Gastrocnemius medialis (tissue), 4 donors: Measurements from ENCODE around the gene CACNA1D. TPM values are rescaled to one million over a fixed set of nuclear protein-coding genes. Genes with fewer than 3 reads are reported as not detected.

Experiments used
- ATAC-seq, 2 donors: fragments of 150-250 bp; one replicate each; pipeline ENCODE4 v1.9.1; 2016
- DNase-seq, 2 donors: peaks; one replicate each; pipeline ENCODE4 v3.0.0-alpha.2; 2019
- H3K27ac ChIP-seq, 4 donors: fragments of 200-600 bp; sonication (generic); 1 replicate in 1 of 4; 2 replicates in 3 of 4; pipeline ENCODE4 v1.5.1; 2016 to 2018; ENCODE audit warnings: mild to moderate bottlenecking in 2 of 4, moderate library complexity in 1 of 4
- H3K27me3 ChIP-seq, 3 donors: fragments of 200-600 bp; sonication (generic) in 2 of 3; 1 replicate in 1 of 3; 2 replicates in 2 of 3; pipeline versions ENCODE4 v1.5.1 to v1.6.0; 2016 to 2019; ENCODE audit warnings: mild to moderate bottlenecking in 1 of 3, moderate library complexity in 1 of 3
- H3K36me3 ChIP-seq, 2 donors: fragments of 200-600 bp; sonication (generic) in 1 of 2; one replicate each; pipeline ENCODE4 v1.5.1; 2017 to 2018
- H3K4me1 ChIP-seq, 2 donors: fragments of 200-600 bp; sonication (generic) in 1 of 2; one replicate each; pipeline ENCODE4 v1.5.1; 2016 to 2017; ENCODE audit warnings: mild to moderate bottlenecking in 2 of 2
- H3K4me3 ChIP-seq, 4 donors: fragments of 200-600 bp; sonication (generic) in 3 of 4; 1 replicate in 1 of 4; 2 replicates in 3 of 4; pipeline ENCODE4 v1.5.1; 2016 to 2019; ENCODE audit warnings: mild to moderate bottlenecking in 2 of 4
- H3K9me3 ChIP-seq, 3 donors: fragments of 200-600 bp; sonication (generic) in 2 of 3; 1 replicate in 1 of 3; 2 replicates in 2 of 3; pipeline ENCODE4 v1.5.1; 2016 to 2019
- POLR2A ChIP-seq, 2 donors: fragments of 450-650 bp; IDR thresholded peaks; one replicate each; pipeline ENCODE4 v1.6.1; 2017; ENCODE audit warnings: antibody characterized with exemption in 2 of 2, mild to moderate bottlenecking in 2 of 2, moderate library complexity in 2 of 2
- in situ Hi-C, 4 donors: fragments of 200-750 bp; cut with MboI; loops; one replicate each; pipeline versions ENCODE4 v1.15.0 to v1.8.0; 2017; ENCODE audit warnings: low sequenced_read_pairs in 4 of 4
- intact Hi-C: fragments of 100-400 bp; cut with DNase I; formaldehyde crosslinking; loops from one replicate; pipeline ENCODE4 v1.15.1; 2023; ENCODE audit warnings: low total_unique reads
- total RNA-seq, 4 donors: library from RNA; depleted of rRNA; stranded (reverse); fragments of >200 nt; gene quantifications; one replicate each; pipeline versions ENCODE4 v1.1.0 to v1.2.3, GENCODE V29; 2016
- TF ChIP-seq, protein P1 (sequence below), 5 experiments: fragments of 450-650 bp in 3 of 5; fragments of 200-600 bp in 2 of 5; sonication (generic) in 2 of 5; IDR thresholded peaks in 4 of 5; conservative IDR thresholded peaks in 1 of 5; 1 replicate in 4 of 5; 2 replicates in 1 of 5; pipeline ENCODE4 v1.5.1; 2016 to 2019; ENCODE audit warnings: antibody characterized with exemption in 5 of 5, mild to moderate bottlenecking in 3 of 5, moderate library complexity in 3 of 5

Gene CACNA1D
- total RNA-seq, 4 donors from 2014 or later: 0.18 to 0.34 TPM; not detected in 2

DNA sequence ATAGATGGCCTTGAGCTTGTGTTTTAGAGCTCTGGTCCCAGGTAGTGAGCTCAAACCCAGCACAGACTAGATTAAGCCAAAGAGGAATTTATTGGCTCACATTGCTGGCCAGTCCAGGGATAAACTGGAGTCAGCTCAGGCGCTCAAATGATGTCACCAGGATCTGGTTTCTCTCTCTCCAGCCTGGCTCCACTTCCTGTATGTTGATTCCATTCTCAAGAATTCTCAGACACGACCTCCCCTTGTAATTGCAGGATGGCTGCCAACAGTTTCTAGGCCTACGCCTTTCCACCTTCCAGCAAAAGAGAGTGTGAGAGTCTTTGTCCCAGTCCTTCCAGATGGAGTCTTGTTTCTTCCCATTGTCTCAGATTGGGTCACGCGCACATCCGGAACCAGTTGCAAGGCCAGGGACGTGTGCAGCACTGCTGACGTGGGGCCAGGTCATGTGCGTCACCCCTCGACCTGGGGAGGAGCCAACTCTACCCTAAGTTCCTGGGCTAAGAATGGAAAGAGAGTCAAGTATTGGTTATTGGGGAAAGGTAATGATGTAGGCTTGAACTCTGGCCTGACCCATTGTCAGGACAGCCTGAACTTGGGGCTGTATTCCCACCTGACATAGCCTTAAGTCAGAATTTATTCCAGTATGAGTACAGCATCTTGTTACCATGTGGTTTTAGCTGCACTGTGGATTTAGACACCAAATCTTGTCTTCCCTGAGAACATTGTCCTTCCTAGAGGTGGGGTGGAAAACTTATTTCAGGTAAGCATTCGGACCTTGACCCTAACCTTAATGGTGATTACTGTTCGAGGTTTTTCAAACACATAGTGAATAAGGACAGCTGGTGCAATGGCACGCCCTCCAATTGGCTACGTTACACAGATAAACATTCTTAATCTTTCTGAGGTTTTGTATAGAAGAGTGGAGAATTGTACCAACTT is 31.6 kb downstream of the CACNA1D start:
- no peak for TF ChIP-seq POLR2A (IDR thresholded peaks at IDR 0.05)
- TF ChIP-seq, protein P1, sequence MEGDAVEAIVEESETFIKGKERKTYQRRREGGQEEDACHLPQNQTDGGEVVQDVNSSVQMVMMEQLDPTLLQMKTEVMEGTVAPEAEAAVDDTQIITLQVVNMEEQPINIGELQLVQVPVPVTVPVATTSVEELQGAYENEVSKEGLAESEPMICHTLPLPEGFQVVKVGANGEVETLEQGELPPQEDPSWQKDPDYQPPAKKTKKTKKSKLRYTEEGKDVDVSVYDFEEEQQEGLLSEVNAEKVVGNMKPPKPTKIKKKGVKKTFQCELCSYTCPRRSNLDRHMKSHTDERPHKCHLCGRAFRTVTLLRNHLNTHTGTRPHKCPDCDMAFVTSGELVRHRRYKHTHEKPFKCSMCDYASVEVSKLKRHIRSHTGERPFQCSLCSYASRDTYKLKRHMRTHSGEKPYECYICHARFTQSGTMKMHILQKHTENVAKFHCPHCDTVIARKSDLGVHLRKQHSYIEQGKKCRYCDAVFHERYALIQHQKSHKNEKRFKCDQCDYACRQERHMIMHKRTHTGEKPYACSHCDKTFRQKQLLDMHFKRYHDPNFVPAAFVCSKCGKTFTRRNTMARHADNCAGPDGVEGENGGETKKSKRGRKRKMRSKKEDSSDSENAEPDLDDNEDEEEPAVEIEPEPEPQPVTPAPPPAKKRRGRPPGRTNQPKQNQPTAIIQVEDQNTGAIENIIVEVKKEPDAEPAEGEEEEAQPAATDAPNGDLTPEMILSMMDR (IDR thresholded peaks at IDR 0.05 in 4 of 5, conservative IDR thresholded peaks at IDR 0.05 in 1 of 5): no peak
- H3K27ac ChIP-seq: no peak overlapping the region
- intact Hi-C loops (no loop called here), in situ Hi-C loops (no loop called here)
- no peak overlapping the region for H3K4me3 ChIP-seq
- DNase-seq: no peak
- H3K4me1 ChIP-seq: no peaks in the 10 kb centered on the region
- peak in 1 of 2 donors; percentile 30 for ATAC-seq
- no peaks in the 10 kb centered on the region for H3K36me3 ChIP-seq
- H3K9me3 ChIP-seq: no peaks in the 10 kb centered on the region
- H3K27me3 ChIP-seq: no peaks in the 10 kb centered on the region

DNA sequence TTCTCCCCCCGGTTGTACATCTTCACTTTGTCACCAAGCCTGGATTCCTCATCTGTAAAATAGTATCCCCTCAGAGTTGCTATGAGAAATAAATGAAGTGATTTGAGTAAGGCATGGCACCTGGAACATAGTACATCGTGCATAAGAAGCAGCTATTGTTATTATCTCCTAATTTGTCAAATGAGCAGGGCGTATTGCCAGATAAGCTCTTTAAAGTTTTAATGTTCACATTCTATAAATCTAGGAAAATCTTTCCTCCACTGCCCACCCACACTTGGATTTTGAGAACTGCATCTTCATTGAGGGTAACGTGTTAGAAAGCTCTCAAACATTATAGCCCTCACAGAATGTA is 32.3 kb downstream of the CACNA1D start:
- Histone ChIP-seq H3K27ac (no peak overlapping the region), H3K36me3 (no peaks in the 10 kb centered on the region), H3K27me3 (no peaks in the 10 kb centered on the region), H3K4me3 (no peak overlapping the region), H3K4me1 (no peaks in the 10 kb centered on the region), H3K9me3 (no peaks in the 10 kb centered on the region)
- in situ Hi-C loops: no loop called here
- ATAC-seq (no peak), DNase-seq (no peak)
- intact Hi-C loops: no loop called here
- TF ChIP-seq, protein P1 (IDR thresholded peaks at IDR 0.05 in 4 of 5, conservative IDR thresholded peaks at IDR 0.05 in 1 of 5): no peak
- no peak for TF ChIP-seq POLR2A (IDR thresholded peaks at IDR 0.05)

DNA sequence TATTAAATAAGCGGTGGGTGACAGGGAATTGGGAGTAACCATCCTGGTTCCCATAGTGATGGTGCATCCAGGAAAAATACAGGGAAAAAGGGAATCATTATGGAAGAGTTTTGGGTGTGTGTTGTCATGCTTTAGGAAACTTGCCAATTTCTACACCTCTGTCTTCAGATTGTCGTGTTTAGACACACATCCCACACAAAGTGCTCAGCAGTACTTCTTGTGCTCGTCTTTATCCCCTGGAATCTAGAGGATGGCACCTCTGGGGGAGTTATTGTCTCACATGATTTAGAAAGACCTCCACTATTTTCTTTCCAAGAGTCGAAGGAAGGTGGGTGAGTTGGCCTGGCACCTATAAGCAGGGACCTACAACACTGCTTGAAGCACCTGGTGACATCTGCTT is 35.8 kb downstream of the CACNA1D start:
- H3K9me3 ChIP-seq: no peaks in the 10 kb centered on the region
- no peak for TF ChIP-seq POLR2A (IDR thresholded peaks at IDR 0.05)
- TF ChIP-seq, protein P1 (IDR thresholded peaks at IDR 0.05 in 4 of 5, conservative IDR thresholded peaks at IDR 0.05 in 1 of 5): no peak
- no peaks in the 10 kb centered on the region for H3K27me3 ChIP-seq
- no peak for ATAC-seq
- no peak overlapping the region for H3K4me3 ChIP-seq
- no peaks in the 10 kb centered on the region for H3K4me1 ChIP-seq
- DNase-seq: no peak
- in situ Hi-C loops: no loop called here
- intact Hi-C loops: no loop called here
- H3K27ac ChIP-seq: no peak overlapping the region
- H3K36me3 ChIP-seq: no peaks in the 10 kb centered on the region

DNA sequence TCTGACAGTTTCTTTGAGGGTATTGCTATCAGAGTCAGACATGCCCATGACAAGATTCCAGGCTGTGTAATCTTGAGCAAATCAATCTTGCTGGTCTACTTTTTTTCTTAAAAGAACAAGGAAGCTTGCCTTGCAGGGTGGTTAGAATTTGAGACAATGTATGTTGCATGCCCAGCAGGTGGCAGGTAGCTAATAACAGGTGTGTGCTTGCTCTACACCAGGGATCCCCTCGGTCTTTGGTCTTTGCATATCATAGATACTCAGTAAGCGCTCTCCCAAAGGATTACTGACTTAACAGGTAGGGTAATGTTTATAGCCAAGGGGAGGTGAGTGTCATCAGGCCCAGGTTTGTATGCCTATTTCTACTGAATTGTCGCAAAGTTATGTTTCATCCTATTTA is 37.3 kb downstream of the CACNA1D start:
- TF ChIP-seq, protein P1 (IDR thresholded peaks at IDR 0.05 in 4 of 5, conservative IDR thresholded peaks at IDR 0.05 in 1 of 5): no peak
- TF ChIP-seq POLR2A (IDR thresholded peaks at IDR 0.05): no peak
- DNase-seq: no peak
- in situ Hi-C loops: no loop called here
- intact Hi-C loops: no loop called here
- H3K4me3 ChIP-seq: no peak overlapping the region
- no peaks in the 10 kb centered on the region for H3K4me1 ChIP-seq
- no peak for ATAC-seq
- no peaks in the 10 kb centered on the region for H3K27me3 ChIP-seq
- no peaks in the 10 kb centered on the region for H3K36me3 ChIP-seq
- no peak overlapping the region for H3K27ac ChIP-seq
- H3K9me3 ChIP-seq: no peaks in the 10 kb centered on the region
